ENCODE data around the gene ARHGAP15.
A peak's percentile ranks its signal among the peaks of the same experiment; 100 is the strongest.

Gene ARHGAP15

DNA sequence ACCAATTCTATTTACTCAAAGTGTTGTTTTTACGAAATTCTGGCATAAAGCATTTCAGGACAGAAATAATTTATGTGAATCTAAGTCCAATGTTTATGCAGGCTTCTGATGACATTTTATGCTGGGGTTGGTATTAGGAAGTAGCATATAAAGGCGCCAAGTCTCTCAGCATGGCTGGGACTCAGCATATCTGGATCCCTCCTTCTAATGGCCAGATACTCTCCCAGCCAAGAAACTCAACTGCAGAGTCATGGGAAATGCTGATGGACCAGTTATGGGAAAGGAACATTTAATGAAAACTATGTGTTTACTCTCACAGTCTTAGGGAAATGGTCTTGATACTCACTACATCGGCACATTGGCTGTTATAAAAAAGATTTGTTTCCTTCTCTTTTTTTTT, 392.2 kb downstream of the ARHGAP15 start:
- Histone ChIP-seq H3K4me3 (no peak overlapping the region), H3K27ac (peak overlapping the region in 1 of 2 donors; percentile 33)
- no peak for TF ChIP-seq CTCF (IDR thresholded peaks at IDR 0.05)
- no peak for DNase-seq (ENCODE audit: low spot score)

- DNase-seq (ENCODE audit: low spot score) = no peak
- H3K4me3 ChIP-seq = no peak overlapping the region
- TF ChIP-seq CTCF (IDR thresholded peaks at IDR 0.05) = no peak
- H3K27ac ChIP-seq = no peak overlapping the region
Observed at GRCh38 chr2:143522699-143523098, 393.5 kb downstream of the ARHGAP15 start.

GRCh38 chr2:143524119-143524553, 394.9 kb downstream of the ARHGAP15 start:
- no peak for TF ChIP-seq CTCF (IDR thresholded peaks at IDR 0.05)
- no peak for DNase-seq (ENCODE audit: low spot score)
- peak overlapping the region; percentile 32 for H3K4me3 ChIP-seq
- H3K27ac ChIP-seq = peak overlapping the region; percentile 57 to 68

GRCh38 chr2:143524559-143525401, 395.6 kb downstream of the ARHGAP15 start:
- Histone ChIP-seq H3K27ac (peak overlapping the region; percentile 57 to 68), H3K4me3 (peak overlapping the region; percentile 32)
- no peak for DNase-seq (ENCODE audit: low spot score)
- TF ChIP-seq CTCF (IDR thresholded peaks at IDR 0.05) = no peak

- TF ChIP-seq CTCF (IDR thresholded peaks at IDR 0.05) = no peak
- H3K27ac ChIP-seq = peak overlapping the region in 1 of 2 donors; percentile 59
- no peak for DNase-seq (ENCODE audit: low spot score)
- H3K4me3 ChIP-seq = no peak overlapping the region
Observed at GRCh38 chr2:143525402-143525860, 396.2 kb downstream of the ARHGAP15 start.

GRCh38 chr2:143526498-143526897, 397.3 kb downstream of the ARHGAP15 start:
- Histone ChIP-seq H3K27ac (peak overlapping the region in 1 of 2 donors; percentile 18), H3K4me3 (no peak overlapping the region)
- TF ChIP-seq CTCF (IDR thresholded peaks at IDR 0.05) = no peak
- DNase-seq (ENCODE audit: low spot score) = no peak

GRCh38 chr2:143528021-143528420, 398.8 kb downstream of the ARHGAP15 start:
- H3K27ac ChIP-seq = no peak overlapping the region
- TF ChIP-seq CTCF (IDR thresholded peaks at IDR 0.05) = no peak
- no peak for DNase-seq (ENCODE audit: low spot score)
- no peak overlapping the region for H3K4me3 ChIP-seq

Measured in coronary artery (tissue), 2 donors.